Raji (cell line): ENCODE data around the gene ZNF142.

Experiments used
- POLR2A ChIP-seq: IDR thresholded peaks from 2 replicates; pipeline ENCODE4 v1.6.1; 2011; ENCODE audit warnings: low read depth, low read length, control low read depth; ENCODE audit not compliant: insufficient read depth

The ZNF142 gene

DNA sequence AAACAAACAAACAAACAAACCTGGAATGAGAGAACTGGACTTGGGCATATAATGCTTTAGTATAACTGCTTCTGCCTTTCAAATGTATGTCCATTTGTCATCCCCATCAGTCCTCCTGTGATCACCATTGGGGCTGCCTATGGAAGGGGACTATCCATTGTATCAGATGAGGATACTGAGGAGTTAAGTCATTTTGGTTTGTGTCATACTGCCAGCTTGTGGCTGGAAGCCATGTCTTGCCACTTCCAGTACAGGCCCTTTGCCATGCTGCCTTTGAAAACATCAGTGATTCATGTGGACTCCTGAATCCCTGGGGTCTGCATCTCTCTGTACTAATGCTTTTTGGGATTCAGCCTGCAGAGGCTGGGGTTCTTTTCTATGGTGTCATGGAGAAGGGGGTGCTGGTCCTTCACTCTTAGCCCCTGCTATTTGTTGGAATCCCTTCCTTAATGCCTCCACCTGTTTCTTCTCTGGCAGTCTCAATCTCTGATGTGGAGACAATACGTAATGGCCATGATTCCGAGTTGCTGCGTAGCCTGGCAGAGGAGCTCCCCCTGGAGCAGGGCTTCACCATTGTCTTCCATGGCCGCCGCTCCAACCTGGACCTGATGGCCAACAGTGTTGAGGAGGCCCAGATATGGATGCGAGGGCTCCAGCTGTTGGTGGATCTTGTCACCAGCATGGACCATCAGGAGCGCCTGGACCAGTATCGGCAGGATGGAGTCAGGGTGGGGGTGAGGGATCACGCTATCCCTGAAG lies 41.1 kb downstream of the ZNF142 start:
- TF ChIP-seq POLR2A: no peak

DNA sequence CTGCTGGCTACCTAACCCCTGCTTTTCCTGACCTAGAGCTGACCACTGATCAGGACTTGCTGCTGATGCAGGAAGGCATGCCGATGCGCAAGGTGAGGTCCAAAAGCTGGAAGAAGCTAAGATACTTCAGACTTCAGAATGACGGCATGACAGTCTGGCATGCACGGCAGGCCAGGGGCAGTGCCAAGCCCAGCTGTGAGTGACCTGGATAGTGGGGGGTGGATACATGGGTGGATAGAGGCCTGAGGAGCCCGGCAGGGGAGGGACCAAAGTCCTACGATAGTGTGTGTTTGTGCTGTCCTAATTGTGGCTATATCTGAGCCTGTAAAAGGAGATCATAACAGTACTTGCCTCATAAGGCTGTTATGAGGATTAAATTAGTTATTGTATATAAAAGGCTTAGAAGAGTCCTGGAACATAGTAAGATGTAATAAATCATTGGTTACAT lies 43.5 kb downstream of the ZNF142 start:
- no peak for TF ChIP-seq POLR2A

DNA sequence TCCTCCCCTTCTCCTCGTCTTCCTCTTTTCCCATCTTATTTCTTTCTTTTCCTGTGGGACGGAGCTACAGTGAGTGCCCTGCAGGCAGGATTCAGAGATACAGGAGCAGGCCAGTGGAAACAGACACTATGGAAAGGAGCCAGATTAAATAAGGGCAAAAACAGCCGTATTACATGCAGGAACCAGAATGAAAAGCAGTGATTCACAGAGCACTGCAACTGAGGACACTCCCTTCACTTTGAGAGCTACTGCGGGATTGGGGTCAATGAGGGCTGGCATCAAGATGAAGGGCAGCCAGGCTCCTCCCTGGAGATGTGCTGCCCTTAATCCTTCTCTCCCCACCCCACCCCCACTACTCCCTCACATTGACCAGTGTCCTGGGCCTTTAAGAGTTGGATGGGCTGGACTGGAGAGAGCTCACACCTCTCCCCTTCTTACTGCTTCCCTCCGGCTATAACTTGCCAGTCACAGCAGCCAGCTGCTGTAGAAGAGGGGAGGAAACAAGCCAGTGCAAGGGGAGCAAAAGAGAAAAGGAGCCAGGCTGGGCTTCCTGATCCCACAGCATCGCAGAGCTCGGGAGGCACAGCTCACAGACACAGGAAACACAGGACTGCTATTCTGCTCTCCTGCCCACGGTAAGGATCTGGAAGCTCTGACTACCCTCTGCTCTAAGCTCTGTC lies 51.8 kb downstream of the ZNF142 start, which contains the start of gene PLCD4:
Gene PLCD4 (plus strand): TSS at position 464 of the 680 bp plus-strand sequence. CDS start 7,841 bp downstream, outside the sequence.
- TF ChIP-seq POLR2A: no peak

DNA sequence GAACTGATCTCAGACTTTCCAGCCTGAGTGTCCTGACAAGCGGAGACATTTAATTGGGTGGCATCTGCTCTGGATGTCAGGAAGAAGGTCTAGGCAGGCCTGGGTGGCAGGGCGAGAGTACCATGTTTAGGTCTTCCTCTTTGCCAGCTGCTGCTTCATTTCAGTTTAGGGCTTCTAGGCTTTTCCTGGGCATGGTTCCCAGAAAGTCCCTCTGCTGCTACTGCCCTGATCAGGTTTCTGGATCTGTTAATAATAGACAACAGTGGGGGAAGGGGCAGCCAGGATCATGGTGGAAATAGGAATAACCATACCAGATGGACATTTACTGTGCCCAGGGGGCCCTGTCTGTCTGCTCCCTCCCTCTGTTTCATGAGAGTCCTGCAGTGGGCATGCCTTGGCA lies 54.0 kb downstream of the ZNF142 start:
- TF ChIP-seq POLR2A: no peak
